HCT116 (cell line): ENCODE results near the gene FLT4. TPM values are rescaled to one million over a fixed set of nuclear protein-coding genes. Genes with fewer than 3 reads are reported as not detected.

Experiments
- ATAC-seq: fragments of 200-7000 bp; cut with Tn5 transposase; 2 replicates; pipeline ENCODE4 v1.9.1; 2020; ENCODE audit warnings: mild to moderate bottlenecking, moderate library complexity
- BruUV-seq: library from RNA; stranded (reverse); fragments of 400-500 nt; replicated peaks from 2 replicates; lab custom pipeline; 2021; lab: Mats Ljungman, UMichigan
- CTCF ChIA-PET: fragments of 300-600 bp; sonication (Branson Sonifier 250); formaldehyde crosslinking; loops from one replicate; lab custom pipeline; 2021; ENCODE audit warnings: antibody characterized with exemption; lab: Charles Lee
- POLR2A ChIA-PET: fragments of 300-600, 350-600 bp; sonication (Branson Sonifier 250); formaldehyde crosslinking; loops from one replicate; lab custom pipeline; 2021; ENCODE audit warnings: antibody characterized with exemption; lab: Charles Lee
- RAD21 ChIA-PET, 2 experiments: fragments of 300-600 bp; sonication (Branson Sonifier 250); formaldehyde crosslinking; loops; one replicate each; lab custom pipeline; 2023; ENCODE audit warnings: low total read pairs in 2 of 2; ENCODE audit not compliant: uncharacterized antibody in 2 of 2, unreplicated experiment in 2 of 2, low non-redundant PET in 1 of 2; lab: Charles Lee
- DNase-seq: peaks from one replicate; pipeline ENCODE4 v3.0.0-alpha.2; 2010; ENCODE audit warnings: low read depth, low spot score
- H2AFZ ChIP-seq: fragments of 200-600 bp; shearing (Covaris generic), sonication (generic); 2 replicates; pipeline ENCODE4 v1.6.1; 2017; ENCODE audit warnings: low read depth, mixed run types, mixed read lengths, antibody characterized with exemption, low read length; ENCODE audit not compliant: poor library complexity, severe bottlenecking
- H3K27ac ChIP-seq: 2 replicates; pipeline ENCODE4 v1.5.1; 2012; ENCODE audit warnings: low read depth, low read length
- H3K27me3 ChIP-seq: fragments of 200-600 bp; sonication (generic); 2 replicates; pipeline ENCODE4 v1.6.1; 2016; ENCODE audit warnings: mixed run types, low read length, mixed read lengths; ENCODE audit not compliant: insufficient read depth
- H3K36me3 ChIP-seq, 2 experiments: fragments of 200-500 bp in 1 of 2; fragments of 200-600 bp in 1 of 2; sonication (Bioruptor generic) in 1 of 2; sonication (generic) in 1 of 2; 2 replicates each; pipeline versions ENCODE4 v1.5.1 to v1.6.1; 2014 to 2016; ENCODE audit warnings: low read length in 2 of 2, inconsistent platforms in 1 of 2, mixed read lengths in 1 of 2, mixed run types in 1 of 2; ENCODE audit not compliant: insufficient read depth in 2 of 2, control insufficient read depth in 1 of 2
- H3K4me1 ChIP-seq, 2 experiments: fragments of 200-600 bp in 1 of 2; sonication (generic) in 1 of 2; 2 replicates each; pipeline versions ENCODE4 v1.5.1 to v1.6.1; 2012 to 2017; ENCODE audit warnings: low read length in 2 of 2, inconsistent platforms in 1 of 2, mild to moderate bottlenecking in 1 of 2, mixed read lengths in 1 of 2, mixed run types in 1 of 2, moderate library complexity in 1 of 2; ENCODE audit not compliant: insufficient read depth in 2 of 2, control insufficient read depth in 1 of 2
- H3K4me2 ChIP-seq: fragments of 200-600 bp; sonication (generic); 2 replicates; pipeline ENCODE4 v1.6.1; 2017; ENCODE audit warnings: mixed run types, low read length, mixed read lengths
- H3K4me3 ChIP-seq, 2 experiments: fragments of 200-600 bp in 1 of 2; sonication (generic) in 1 of 2; replicated peaks in 1 of 2; 2 replicates each; pipeline ENCODE4 v1.5.1; 2011 to 2016; ENCODE audit warnings: low read length in 2 of 2, control low read depth in 1 of 2, low read depth in 1 of 2, mild to moderate bottlenecking in 1 of 2, mixed read lengths in 1 of 2, mixed run types in 1 of 2
- H3K79me2 ChIP-seq: fragments of 200-600 bp; sonication (generic); 2 replicates; pipeline ENCODE4 v1.6.1; 2017; ENCODE audit warnings: mild to moderate bottlenecking, mixed run types, low read length, moderate library complexity, mixed read lengths; ENCODE audit not compliant: insufficient read depth
- H3K9ac ChIP-seq: fragments of 200-600 bp; sonication (generic); 2 replicates; pipeline ENCODE4 v1.6.1; 2016; ENCODE audit warnings: low read length, mixed read lengths
- H3K9me2 ChIP-seq: fragments of 200-600 bp; sonication (generic), shearing (Covaris generic); 2 replicates; pipeline ENCODE4 v1.6.1; 2017; ENCODE audit warnings: mixed run types, mild to moderate bottlenecking, moderate library complexity; ENCODE audit not compliant: insufficient read depth
- H3K9me3 ChIP-seq, 2 experiments: fragments of 200-500 bp in 1 of 2; fragments of 200-600 bp in 1 of 2; sonication (Bioruptor generic) in 1 of 2; sonication (generic) in 1 of 2; 2 replicates each; pipeline ENCODE4 v1.6.1; 2014 to 2017; ENCODE audit warnings: low read length in 2 of 2, mixed read lengths in 2 of 2, inconsistent platforms in 1 of 2, low read depth in 1 of 2, mild to moderate bottlenecking in 1 of 2, mixed run types in 1 of 2, moderate library complexity in 1 of 2; ENCODE audit not compliant: control insufficient read depth in 1 of 2, insufficient read depth in 1 of 2
- H4K20me1 ChIP-seq: fragments of 200-600 bp; sonication (generic), shearing (Covaris generic); 2 replicates; pipeline ENCODE4 v1.6.1; 2017; ENCODE audit warnings: mixed run types, mild to moderate bottlenecking, moderate library complexity; ENCODE audit not compliant: insufficient read depth
- CBX3 ChIP-seq: IDR thresholded peaks from 2 replicates; pipeline ENCODE4 v1.6.1; 2012; ENCODE audit warnings: low read depth
- EZH2phosphoT487 ChIP-seq: fragments of 200-600 bp; IDR thresholded peaks from 2 replicates; pipeline ENCODE4 v1.6.1; 2018; ENCODE audit warnings: antibody characterized with exemption, borderline replicate concordance
- FOSL1 ChIP-seq: IDR thresholded peaks from 2 replicates; pipeline ENCODE4 v1.6.1; 2012; ENCODE audit warnings: low read depth
- POLR2A ChIP-seq: IDR thresholded peaks from 2 replicates; pipeline ENCODE4 v1.7.0; 2011; ENCODE audit warnings: borderline replicate concordance; ENCODE audit not compliant: insufficient read depth, insufficient read length; ENCODE audit errors: extremely low read depth
- RAD21 ChIP-seq: IDR thresholded peaks from 2 replicates; pipeline ENCODE4 v1.6.1; 2012; ENCODE audit warnings: low read depth, mild to moderate bottlenecking
- SIN3A ChIP-seq: IDR thresholded peaks from 2 replicates; pipeline ENCODE4 v1.6.1; 2012; ENCODE audit warnings: low read depth
- SRF ChIP-seq: IDR thresholded peaks from 2 replicates; pipeline ENCODE4 v1.6.1; 2012; ENCODE audit warnings: low read depth
- TCF7L2 ChIP-seq: IDR thresholded peaks from 2 replicates; pipeline ENCODE4 v1.7.0; 2011; ENCODE audit warnings: borderline replicate concordance, inconsistent platforms; ENCODE audit not compliant: insufficient read depth, insufficient read length; ENCODE audit errors: extremely low read depth
- YY1 ChIP-seq: IDR thresholded peaks from 2 replicates; pipeline ENCODE4 v1.6.1; 2011; ENCODE audit warnings: low read length, low read depth, moderate library complexity, mild to moderate bottlenecking; ENCODE audit not compliant: insufficient replicate concordance; ENCODE audit errors: extremely low read depth
- ZFX ChIP-seq: fragments of 450-650 bp; IDR thresholded peaks from 2 replicates; pipeline ENCODE4 v1.6.1; 2017
- ZNF274 ChIP-seq: fragments of 200-500 bp; sonication (Bioruptor generic); IDR thresholded peaks from 2 replicates; pipeline ENCODE4 v1.6.1; 2014; ENCODE audit warnings: mild to moderate bottlenecking, low read depth, low read length, inconsistent platforms
- intact Hi-C: fragments of 100-400 bp; cut with micrococcal nuclease; formaldehyde crosslinking; loops from 2 replicates; pipeline ENCODE4 v1.10.0; 2022
- total RNA-seq: library from RNA; stranded (reverse); gene quantifications from one replicate; pipeline ENCODE4 v1.2.1, GENCODE V29; 2021; ENCODE audit not compliant: unreplicated experiment
- TF ChIP-seq, protein P1 (sequence below): IDR thresholded peaks from 2 replicates; pipeline ENCODE4 v1.6.1; 2012; ENCODE audit warnings: low read depth
- TF ChIP-seq, protein P2 (sequence below): IDR thresholded peaks from 2 replicates; pipeline ENCODE4 v1.6.1; 2011; ENCODE audit warnings: mild to moderate bottlenecking, low read length, moderate library complexity; ENCODE audit not compliant: insufficient replicate concordance; ENCODE audit errors: extremely low read depth
- TF ChIP-seq, protein P3 (sequence below): IDR thresholded peaks from 2 replicates; pipeline ENCODE4 v1.6.1; 2012

FLT4 gene
- total RNA-seq, 1 experiment from 2014 or later = 0.17 TPM

DNA sequence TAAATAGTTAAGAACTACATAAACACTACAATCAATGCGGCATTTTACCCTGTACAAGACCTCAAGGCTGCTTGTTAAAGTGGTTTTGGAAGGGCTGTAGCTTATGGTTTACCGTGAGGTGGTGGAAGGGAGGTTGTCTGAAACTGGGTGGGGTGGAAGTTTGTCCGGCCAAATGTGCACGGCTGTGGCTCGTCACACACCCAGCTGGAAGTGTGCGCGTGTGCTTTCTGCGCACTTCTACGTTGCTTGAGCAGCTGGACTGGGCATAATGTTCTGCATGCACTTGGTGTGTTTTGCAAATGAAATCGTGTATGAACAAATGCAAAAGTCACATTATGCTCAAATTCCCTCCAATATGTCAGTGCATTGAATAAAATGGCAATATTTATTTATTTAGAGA is 17.4 kb upstream of the FLT4 start:
- no TSS peak for BruUV-seq
- Histone ChIP-seq H3K4me2 (no peak overlapping the region), H4K20me1 (no peaks in the 10 kb centered on the region; the same call in 1 of the 2 replicates), H3K36me3 (no peaks in the 10 kb centered on the region), H3K4me1 (peaks cover 0 to 3% of the 10 kb centered on the region in 2 experiments; a peak in 2 of 4 replicates), H3K9me3 (no peaks in the 10 kb centered on the region), H3K79me2 (no peaks in the 10 kb centered on the region), H2AFZ (no peak overlapping the region), H3K4me3 (no peak overlapping the region), H3K27ac (no peak overlapping the region), H3K27me3 (no peaks in the 10 kb centered on the region), H3K9me2 (no peaks in the 10 kb centered on the region), H3K9ac (no peak overlapping the region)
- TF ChIP-seq, protein P1, sequence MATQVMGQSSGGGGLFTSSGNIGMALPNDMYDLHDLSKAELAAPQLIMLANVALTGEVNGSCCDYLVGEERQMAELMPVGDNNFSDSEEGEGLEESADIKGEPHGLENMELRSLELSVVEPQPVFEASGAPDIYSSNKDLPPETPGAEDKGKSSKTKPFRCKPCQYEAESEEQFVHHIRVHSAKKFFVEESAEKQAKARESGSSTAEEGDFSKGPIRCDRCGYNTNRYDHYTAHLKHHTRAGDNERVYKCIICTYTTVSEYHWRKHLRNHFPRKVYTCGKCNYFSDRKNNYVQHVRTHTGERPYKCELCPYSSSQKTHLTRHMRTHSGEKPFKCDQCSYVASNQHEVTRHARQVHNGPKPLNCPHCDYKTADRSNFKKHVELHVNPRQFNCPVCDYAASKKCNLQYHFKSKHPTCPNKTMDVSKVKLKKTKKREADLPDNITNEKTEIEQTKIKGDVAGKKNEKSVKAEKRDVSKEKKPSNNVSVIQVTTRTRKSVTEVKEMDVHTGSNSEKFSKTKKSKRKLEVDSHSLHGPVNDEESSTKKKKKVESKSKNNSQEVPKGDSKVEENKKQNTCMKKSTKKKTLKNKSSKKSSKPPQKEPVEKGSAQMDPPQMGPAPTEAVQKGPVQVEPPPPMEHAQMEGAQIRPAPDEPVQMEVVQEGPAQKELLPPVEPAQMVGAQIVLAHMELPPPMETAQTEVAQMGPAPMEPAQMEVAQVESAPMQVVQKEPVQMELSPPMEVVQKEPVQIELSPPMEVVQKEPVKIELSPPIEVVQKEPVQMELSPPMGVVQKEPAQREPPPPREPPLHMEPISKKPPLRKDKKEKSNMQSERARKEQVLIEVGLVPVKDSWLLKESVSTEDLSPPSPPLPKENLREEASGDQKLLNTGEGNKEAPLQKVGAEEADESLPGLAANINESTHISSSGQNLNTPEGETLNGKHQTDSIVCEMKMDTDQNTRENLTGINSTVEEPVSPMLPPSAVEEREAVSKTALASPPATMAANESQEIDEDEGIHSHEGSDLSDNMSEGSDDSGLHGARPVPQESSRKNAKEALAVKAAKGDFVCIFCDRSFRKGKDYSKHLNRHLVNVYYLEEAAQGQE = no peak
- TF ChIP-seq, protein P2, sequence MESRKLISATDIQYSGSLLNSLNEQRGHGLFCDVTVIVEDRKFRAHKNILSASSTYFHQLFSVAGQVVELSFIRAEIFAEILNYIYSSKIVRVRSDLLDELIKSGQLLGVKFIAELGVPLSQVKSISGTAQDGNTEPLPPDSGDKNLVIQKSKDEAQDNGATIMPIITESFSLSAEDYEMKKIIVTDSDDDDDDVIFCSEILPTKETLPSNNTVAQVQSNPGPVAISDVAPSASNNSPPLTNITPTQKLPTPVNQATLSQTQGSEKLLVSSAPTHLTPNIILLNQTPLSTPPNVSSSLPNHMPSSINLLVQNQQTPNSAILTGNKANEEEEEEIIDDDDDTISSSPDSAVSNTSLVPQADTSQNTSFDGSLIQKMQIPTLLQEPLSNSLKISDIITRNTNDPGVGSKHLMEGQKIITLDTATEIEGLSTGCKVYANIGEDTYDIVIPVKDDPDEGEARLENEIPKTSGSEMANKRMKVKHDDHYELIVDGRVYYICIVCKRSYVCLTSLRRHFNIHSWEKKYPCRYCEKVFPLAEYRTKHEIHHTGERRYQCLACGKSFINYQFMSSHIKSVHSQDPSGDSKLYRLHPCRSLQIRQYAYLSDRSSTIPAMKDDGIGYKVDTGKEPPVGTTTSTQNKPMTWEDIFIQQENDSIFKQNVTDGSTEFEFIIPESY = no peak
- TF ChIP-seq RAD21 = no peak
- no peak for TF ChIP-seq SRF
- TF ChIP-seq TCF7L2 = no peak
- TF ChIP-seq ZNF274 = no peak
- TF ChIP-seq, protein P3, sequence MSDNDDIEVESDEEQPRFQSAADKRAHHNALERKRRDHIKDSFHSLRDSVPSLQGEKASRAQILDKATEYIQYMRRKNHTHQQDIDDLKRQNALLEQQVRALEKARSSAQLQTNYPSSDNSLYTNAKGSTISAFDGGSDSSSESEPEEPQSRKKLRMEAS = no peak
- no peak for TF ChIP-seq FOSL1
- TF ChIP-seq POLR2A = no peak
- no peak for TF ChIP-seq YY1
- TF ChIP-seq ZFX = no peak
- no peak for TF ChIP-seq SIN3A
- no peak for TF ChIP-seq CBX3
- no peak for TF ChIP-seq EZH2phosphoT487
- RAD21 ChIA-PET = no interaction called here
- CTCF ChIA-PET = interaction anchor here (1.1 kb wide), 1 partner anchor 11 kb away, joined by 4 read pairs; no protein-coding TSS in a partner anchor
- ATAC-seq = no peak
- POLR2A ChIA-PET = no interaction called here
- no peak for DNase-seq
- intact Hi-C loops = no loop called here
